H1 (cell line): ENCODE measurements around the gene SNX3. TPM values are rescaled to one million over a fixed set of nuclear protein-coding genes. Genes with fewer than 3 reads are reported as not detected.

Experiments
- CTCF ChIA-PET: fragments of 300-600 bp; sonication (Branson Sonifier 250); formaldehyde crosslinking; loops from one replicate; lab custom pipeline; 2021; ENCODE audit not compliant: partially characterized antibody; lab: Charles Lee
- POLR2A ChIA-PET: fragments of 300-600 bp; sonication (Branson Sonifier 250); formaldehyde crosslinking; loops from one replicate; lab custom pipeline; 2021; ENCODE audit warnings: inconsistent platforms; ENCODE audit not compliant: partially characterized antibody; lab: Charles Lee
- DNase-seq, 2 experiments: peaks; one replicate each; pipeline versions ENCODE4 v3.0.0 to v3.0.0-alpha.2; 2010 to 2022; ENCODE audit warnings: low spot score in 2 of 2, low read depth in 1 of 2, mixed read lengths in 1 of 2
- FAIRE-seq: peaks from 2 replicates; lab custom pipeline; 2011; peaks lifted over from hg19 to GRCh38; lab: Jason Lieb, UNC
- H2AFZ ChIP-seq: 2 replicates; pipeline ENCODE4 v1.8.1; 2012; ENCODE audit warnings: low read length, inconsistent platforms
- H2AK5ac ChIP-seq: 2 replicates; pipeline ENCODE4 v1.6.1; 2013; ENCODE audit warnings: low read depth, low read length
- H2BK120ac ChIP-seq: replicated peaks from 2 replicates; pipeline ENCODE3; 2013; ENCODE audit warnings: low read depth, low read length, inconsistent platforms
- H2BK12ac ChIP-seq: 2 replicates; pipeline ENCODE4 v1.6.1; 2013; ENCODE audit warnings: low read depth, low read length
- H2BK15ac ChIP-seq: 2 replicates; pipeline ENCODE4 v1.6.1; 2013; ENCODE audit warnings: low read length
- H2BK20ac ChIP-seq: 2 replicates; pipeline ENCODE4 v1.6.1; 2013; ENCODE audit warnings: low read length
- H2BK5ac ChIP-seq: 2 replicates; pipeline ENCODE4 v1.6.1; 2013; ENCODE audit warnings: low read depth, low read length
- H3K14ac ChIP-seq: 2 replicates; pipeline ENCODE4 v1.6.1; 2013; ENCODE audit warnings: inconsistent platforms; ENCODE audit not compliant: insufficient read length
- H3K18ac ChIP-seq: 2 replicates; pipeline ENCODE4 v1.6.1; 2013; ENCODE audit warnings: low read length; ENCODE audit errors: extremely low read depth
- H3K23ac ChIP-seq: 2 replicates; pipeline ENCODE4 v1.6.1; 2013; ENCODE audit warnings: inconsistent platforms; ENCODE audit not compliant: insufficient read length
- H3K23me2 ChIP-seq: 2 replicates; pipeline ENCODE4 v1.6.1; 2013; ENCODE audit warnings: low read depth, low read length
- H3K27ac ChIP-seq: 2 replicates; pipeline ENCODE4 v1.6.1; 2011; ENCODE audit warnings: low read depth, low read length, inconsistent platforms
- H3K27me3 ChIP-seq, 4 experiments: replicated peaks in 1 of 4; 1 replicate in 1 of 4; 2 replicates in 3 of 4; pipeline versions ENCODE4 v1.6.1 to v1.8.1; 2011 to 2013; ENCODE audit warnings: low read length in 3 of 4, mild to moderate bottlenecking in 3 of 4, inconsistent platforms in 2 of 4, mixed read lengths in 2 of 4, moderate library complexity in 1 of 4; ENCODE audit not compliant: control insufficient read depth in 3 of 4, insufficient read depth in 3 of 4; ENCODE audit errors: extremely low read depth in 1 of 4
- H3K36me3 ChIP-seq, 4 experiments: 2 replicates each; pipeline versions ENCODE4 v1.6.1 to v1.8.1; 2011 to 2013; ENCODE audit warnings: mild to moderate bottlenecking in 4 of 4, low read length in 3 of 4, moderate library complexity in 2 of 4, control low read depth in 1 of 4, inconsistent platforms in 1 of 4; ENCODE audit not compliant: insufficient read depth in 4 of 4, control insufficient read depth in 2 of 4
- H3K4ac ChIP-seq: replicated peaks from 2 replicates; pipeline ENCODE3; 2013; ENCODE audit warnings: low read length, low read depth, mixed read lengths, inconsistent platforms; ENCODE audit not compliant: insufficient read length
- H3K4me1 ChIP-seq, 4 experiments: replicated peaks in 1 of 4; 1 replicate in 1 of 4; 2 replicates in 3 of 4; pipeline versions ENCODE4 v1.6.1 to v1.8.1; 2011 to 2013; ENCODE audit warnings: low read length in 3 of 4, inconsistent platforms in 2 of 4, mixed read lengths in 1 of 4; ENCODE audit not compliant: insufficient read depth in 4 of 4, control insufficient read depth in 3 of 4
- H3K4me2 ChIP-seq, 2 experiments: 2 replicates each; pipeline versions ENCODE4 v1.6.1 to v1.8.1; 2011 to 2013; ENCODE audit warnings: low read depth in 2 of 2, low read length in 2 of 2, control low read depth in 1 of 2, inconsistent platforms in 1 of 2, mild to moderate bottlenecking in 1 of 2; ENCODE audit not compliant: insufficient read depth in 1 of 2
- H3K4me3 ChIP-seq, 4 experiments: fragments of 200-600, 300-600 bp in 1 of 4; sonication (generic), shearing (Covaris generic), sonication (Bioruptor Twin) in 1 of 4; 2 replicates each; pipeline versions ENCODE4 v1.5.1 to v1.8.1; 2011 to 2016; ENCODE audit warnings: low read length in 4 of 4, low read depth in 3 of 4, control low read depth in 2 of 4, inconsistent platforms in 2 of 4, mild to moderate bottlenecking in 2 of 4, mixed read lengths in 1 of 4, moderate library complexity in 1 of 4; ENCODE audit not compliant: insufficient read depth in 2 of 4; ENCODE audit errors: extremely low read depth in 1 of 4
- H3K56ac ChIP-seq: replicated peaks from 2 replicates; pipeline ENCODE3; 2013; ENCODE audit warnings: low read depth, mild to moderate bottlenecking, mixed read lengths, low read length, inconsistent platforms; ENCODE audit not compliant: insufficient read length
- H3K79me1 ChIP-seq: 2 replicates; pipeline ENCODE4 v1.6.1; 2013; ENCODE audit warnings: low read depth, low read length, control low read depth
- H3K79me2 ChIP-seq, 2 experiments: 2 replicates each; pipeline versions ENCODE4 v1.6.1 to v1.8.1; 2012 to 2013; ENCODE audit warnings: low read length in 2 of 2, mild to moderate bottlenecking in 2 of 2, inconsistent platforms in 1 of 2; ENCODE audit not compliant: insufficient read depth in 2 of 2, control insufficient read depth in 1 of 2
- H3K9ac ChIP-seq, 4 experiments: replicated peaks in 1 of 4; 1 replicate in 1 of 4; 2 replicates in 3 of 4; pipeline versions ENCODE4 v1.6.1 to v1.8.1; 2011 to 2013; ENCODE audit warnings: low read depth in 3 of 4, low read length in 3 of 4, control low read depth in 2 of 4, mild to moderate bottlenecking in 2 of 4, moderate library complexity in 2 of 4, inconsistent platforms in 1 of 4; ENCODE audit errors: extremely low read depth in 1 of 4
- H3K9me3 ChIP-seq, 2 experiments: 2 replicates each; pipeline versions ENCODE4 v1.6.1 to v1.8.1; 2012 to 2013; ENCODE audit warnings: mild to moderate bottlenecking in 2 of 2, moderate library complexity in 2 of 2, control low read depth in 1 of 2, inconsistent platforms in 1 of 2, low read depth in 1 of 2, low read length in 1 of 2, mixed read lengths in 1 of 2; ENCODE audit not compliant: insufficient read depth in 2 of 2
- H4K20me1 ChIP-seq, 2 experiments: replicated peaks in 1 of 2; 2 replicates each; pipeline versions ENCODE3 to v1.8.1; 2011 to 2013; ENCODE audit warnings: inconsistent platforms in 2 of 2, low read length in 2 of 2, mild to moderate bottlenecking in 1 of 2; ENCODE audit not compliant: insufficient read depth in 2 of 2, control insufficient read depth in 1 of 2
- H4K5ac ChIP-seq: 2 replicates; pipeline ENCODE4 v1.6.1; 2013; ENCODE audit warnings: low read length, low read depth, mixed read lengths, inconsistent platforms; ENCODE audit not compliant: insufficient read length
- H4K8ac ChIP-seq: 2 replicates; pipeline ENCODE4 v1.8.0; 2013; ENCODE audit warnings: mild to moderate bottlenecking, moderate library complexity, low read length, inconsistent platforms; ENCODE audit not compliant: insufficient read depth; ENCODE audit errors: extremely low read depth
- H4K91ac ChIP-seq: replicated peaks from 2 replicates; pipeline ENCODE3; 2013; ENCODE audit warnings: low read length, mixed read lengths, inconsistent platforms; ENCODE audit not compliant: insufficient read length
- BRCA1 ChIP-seq: IDR thresholded peaks from 2 replicates; pipeline ENCODE4 v1.6.1; 2012; ENCODE audit warnings: low read depth, low read length, improper control_type of control experiment
- CHD2 ChIP-seq: IDR thresholded peaks from 2 replicates; pipeline ENCODE4 v1.6.1; 2012; ENCODE audit warnings: low read length, improper control_type of control experiment
- WGBS, 2 experiments: shearing (Covaris generic) in 1 of 2; methylation state at CpG; one replicate each; pipeline versions ENCODE4 v1.1.6 to v1.1.7; 2013 to 2015; ENCODE audit warnings: low lambda C conversion rate in 2 of 2, mixed read lengths in 2 of 2, inconsistent platforms in 1 of 2, low coverage in 1 of 2, missing lambda C conversion rate in 1 of 2; ENCODE audit not compliant: insufficient replicate concordance in 2 of 2, insufficient coverage in 1 of 2, insufficient read length in 1 of 2; ENCODE audit errors: extremely low coverage in 1 of 2, missing lambda C conversion rate in 1 of 2; 5-methylcytosine and 5-hydroxymethylcytosine counted together
- polyA plus RNA-seq, 7 experiments: library from polyadenylated mRNA; depleted of rRNA in 3 of 7; stranded (reverse) in 5 of 7; unstranded in 2 of 7; fragments of >200 nt in 5 of 7; fragments of 200-250 nt in 2 of 7; gene quantifications; 1 replicate in 5 of 7; 2 replicates in 1 of 7; 4 replicates in 1 of 7; pipeline versions ENCODE4 v1.2.1 to v1.2.3, GENCODE V29; 2011 to 2013; ENCODE audit warnings: missing spikeins in 2 of 7, mixed read lengths in 2 of 7
- total RNA-seq: library from RNA; stranded (reverse); fragmentation: NEBNext Ultra II Directional; extraction: Animal tissue kit (Norgen Biotek cat#: 25700); gene quantifications from 2 replicates; pipeline ENCODE4 v1.2.1, GENCODE V29; 2021

Gene SNX3
- total and polyA plus RNA-seq, 2 of the 8 experiments (the other 6 are each of a cell fraction or from before 2014, with no cell fraction given), result 72.5 to 150 TPM

DNA sequence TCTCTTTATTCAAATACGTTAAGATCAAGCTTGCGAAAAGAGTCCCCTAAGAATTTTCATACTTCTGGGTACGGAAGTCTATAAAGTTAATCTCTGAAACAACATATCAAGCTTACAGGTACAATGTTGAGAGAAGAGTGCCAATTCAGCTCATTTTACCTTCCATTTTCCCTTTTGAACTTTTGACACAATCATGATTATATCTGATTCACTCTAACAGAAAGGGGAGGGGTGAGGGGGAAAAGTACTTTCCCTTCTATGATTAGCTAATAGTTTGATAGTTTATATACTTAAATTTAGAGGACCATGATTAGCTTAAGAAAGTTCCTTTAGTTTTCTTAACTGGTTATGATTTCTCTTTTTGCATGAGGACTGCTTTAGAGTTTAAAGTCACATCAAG lies 33.5 kb downstream of the SNX3 start:
- H2AK5ac ChIP-seq, result no peak overlapping the region
- no peaks in the 10 kb centered on the region for H4K20me1 ChIP-seq
- no peaks in the 10 kb centered on the region; the same call in 1 of the 2 replicates for H3K23me2 ChIP-seq
- H4K5ac ChIP-seq, result no peak overlapping the region
- no peak overlapping the region for H4K8ac ChIP-seq
- no peak overlapping the region for H3K56ac ChIP-seq
- FAIRE-seq (no peak), DNase-seq (no peak)
- H3K4me1 ChIP-seq, result peaks cover 0 to 3% (median 0%) of the 10 kb centered on the region in 4 experiments; a peak in 1 of 7 replicates
- H2BK20ac ChIP-seq, result no peak overlapping the region
- H2BK12ac ChIP-seq, result no peak overlapping the region
- no peak overlapping the region for H2AFZ ChIP-seq
- H3K14ac ChIP-seq, result no peak overlapping the region
- H3K18ac ChIP-seq, result no peak overlapping the region
- POLR2A ChIA-PET, result interaction anchor here (0.9 kb wide), 1 partner anchor 15 kb away, joined by 3 read pairs; no protein-coding TSS in a partner anchor
- no peak overlapping the region for H3K9ac ChIP-seq
- H2BK5ac ChIP-seq, result no peak overlapping the region
- no peaks in the 10 kb centered on the region for H3K27me3 ChIP-seq
- H3K23ac ChIP-seq, result no peak overlapping the region
- WGBS, 2 experiments, result 51% methylated on average over 3 of the region's 3 CpGs; no CpG with 5 or more reads in 1 of the 2 experiments
- no peak overlapping the region for H3K4ac ChIP-seq
- H2BK120ac ChIP-seq, result no peak overlapping the region
- H3K36me3 ChIP-seq, result peaks cover 0 to 3% (median 0%) of the 10 kb centered on the region in 4 experiments; a peak in 1 of 8 replicates
- no peaks in the 10 kb centered on the region for H3K79me1 ChIP-seq
- no peak overlapping the region; a peak in 1 of 4 replicates for H3K4me2 ChIP-seq
- 0 out of 4 replicates have a peak, but pooled peaks cover 0 to 6% of the 10 kb centered on the region in 2 experiments for H3K79me2 ChIP-seq
- H3K27ac ChIP-seq, result no peak overlapping the region
- CTCF ChIA-PET, result interaction anchor here (1.0 to 1.7 kb wide), 5 partner anchors 15 to 137 kb away, joined by 3 to 5 read pairs (median 3); no protein-coding TSS in a partner anchor
- no peaks in the 10 kb centered on the region for H3K9me3 ChIP-seq
- peak overlapping the region in 1 of 4 experiments; percentile 14; a peak in 1 of 8 replicates for H3K4me3 ChIP-seq
- H2BK15ac ChIP-seq, result no peak overlapping the region
- TF ChIP-seq CHD2 (no peak), BRCA1 (no peak)
- no peak overlapping the region for H4K91ac ChIP-seq
